Endometrium (tissue), 2 donors: ENCODE measurements around the gene PSMB2.
"Not testable (repeated sequence)": the region's sequence is repeated elsewhere in the genome, so short reads cannot be mapped to it uniquely, and the experiment has no call there.

Experiments used
- FAIRE-seq: peaks from 2 replicates; lab custom pipeline; 2012; peaks lifted over from hg19 to GRCh38; lab: Jason Lieb, UNC
- donor health status: control.
- donor health status: control.

The PSMB2 gene

DNA sequence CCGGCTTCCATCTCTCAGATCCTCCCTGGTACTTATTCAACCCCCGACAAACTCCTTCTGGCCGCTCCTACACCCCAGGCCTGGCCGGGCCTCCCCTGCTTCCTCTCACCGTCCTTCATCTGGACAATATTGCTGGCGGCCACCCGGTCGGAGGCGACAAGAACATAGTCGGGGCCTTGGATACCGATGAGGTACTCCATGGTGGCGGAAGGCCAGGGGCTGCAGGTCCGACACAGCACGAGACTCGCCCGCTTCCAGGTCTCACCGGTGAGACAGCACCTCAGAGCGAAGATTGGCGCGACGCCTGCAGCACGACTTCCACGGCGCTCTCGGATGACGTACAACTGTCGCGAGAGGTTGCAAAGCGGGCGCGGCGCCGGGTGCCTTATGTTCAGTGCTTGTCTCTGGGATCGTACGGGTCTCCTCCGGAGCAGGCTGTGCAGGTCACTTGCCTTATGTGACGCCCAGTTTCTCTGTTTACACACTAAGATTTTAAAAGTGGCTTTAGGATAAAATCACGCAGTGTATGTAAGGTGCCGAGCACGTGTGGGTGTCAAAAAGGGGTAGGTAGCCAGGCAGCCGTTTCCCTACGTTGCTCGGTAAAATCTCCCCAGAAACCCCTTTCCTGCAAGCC, at the start of gene PSMB2:
Gene PSMB2 (minus strand): TSS at position 294 of the 634 bp plus-strand sequence. CDS start 94 bp downstream, at position 200.
- peak; percentile 65 for FAIRE-seq

DNA sequence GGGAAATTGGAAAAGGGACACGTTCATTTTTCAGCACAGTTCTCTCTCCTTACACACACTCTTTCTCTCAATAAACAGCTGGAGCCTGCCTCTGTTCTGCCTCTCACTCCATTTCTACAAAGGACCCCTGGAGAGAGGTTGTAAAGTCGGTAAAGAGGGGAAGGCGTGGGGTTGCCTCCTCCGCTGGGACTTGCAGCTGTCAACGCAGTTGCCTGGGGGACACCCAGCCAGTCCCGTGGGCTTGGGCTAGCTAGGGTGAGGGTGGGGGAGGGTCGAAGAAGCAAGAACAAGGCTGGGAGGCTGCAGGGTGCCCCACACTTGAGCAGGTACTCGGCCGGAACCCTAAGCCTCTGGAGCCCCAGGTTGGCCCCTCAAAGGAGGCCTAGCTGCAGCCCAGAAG, 49.8 kb upstream of the PSMB2 start:
- FAIRE-seq, result no peak

DNA sequence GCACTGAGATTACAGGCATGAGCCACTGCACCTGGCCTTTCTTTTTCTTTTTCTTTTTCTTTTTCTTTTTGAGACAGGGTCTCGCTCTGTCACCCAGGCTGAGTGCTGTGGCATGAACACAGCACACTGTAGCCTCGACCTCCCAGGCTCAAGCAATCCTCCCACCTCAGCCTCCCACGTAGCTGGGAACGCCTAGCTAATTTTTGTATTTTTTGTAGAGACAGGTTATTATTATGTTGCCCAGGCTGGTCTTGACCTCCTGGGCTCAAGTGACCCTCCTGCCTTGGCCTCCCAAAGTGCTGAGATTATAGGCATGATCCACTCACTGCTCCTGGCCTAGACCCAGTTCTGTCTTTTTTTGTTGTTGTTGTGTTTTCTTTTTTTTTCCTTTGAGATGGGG, 48.8 kb upstream of the PSMB2 start:
- not testable (repeated sequence) for FAIRE-seq

DNA sequence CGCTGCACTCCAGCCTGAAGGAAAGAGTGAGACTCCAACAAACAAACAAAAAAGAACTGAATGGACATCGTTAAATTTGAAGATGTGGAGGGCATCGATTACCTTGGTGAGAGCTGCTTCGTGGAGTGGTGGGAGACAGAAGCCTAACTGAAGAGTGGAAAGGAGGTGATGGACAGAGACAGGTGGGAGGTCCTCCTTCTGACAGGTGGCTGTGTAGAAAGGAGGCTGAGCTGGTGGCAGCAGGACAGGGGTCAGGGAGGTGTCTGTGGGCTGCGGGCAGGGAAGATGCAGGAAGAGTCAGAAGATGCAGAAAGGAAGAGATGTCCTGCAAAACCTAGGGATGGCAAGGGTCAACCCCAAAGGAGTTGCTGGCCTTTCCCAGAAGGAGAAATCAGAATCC, 46.8 kb upstream of the PSMB2 start:
- no peak for FAIRE-seq

DNA sequence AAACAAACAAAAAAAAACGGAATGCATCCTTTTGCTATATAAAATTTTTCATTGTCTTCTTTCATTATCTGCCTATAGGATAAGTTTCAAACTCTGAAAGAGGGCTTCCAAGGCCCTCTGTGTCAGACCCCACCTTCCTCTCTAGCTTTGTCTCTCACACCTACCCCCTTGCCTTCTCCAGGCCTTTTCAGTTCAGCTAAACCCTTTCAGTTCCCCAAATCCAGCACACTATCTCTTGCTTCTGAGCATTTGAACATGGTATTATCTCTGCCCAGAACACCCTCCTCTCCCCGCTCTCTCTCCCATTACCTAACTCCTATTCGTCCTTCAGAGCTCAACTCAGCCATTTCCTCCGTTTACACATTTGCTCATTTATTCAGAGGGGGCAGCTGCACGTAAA, 41.7 kb upstream of the PSMB2 start:
- FAIRE-seq, result no peak

DNA sequence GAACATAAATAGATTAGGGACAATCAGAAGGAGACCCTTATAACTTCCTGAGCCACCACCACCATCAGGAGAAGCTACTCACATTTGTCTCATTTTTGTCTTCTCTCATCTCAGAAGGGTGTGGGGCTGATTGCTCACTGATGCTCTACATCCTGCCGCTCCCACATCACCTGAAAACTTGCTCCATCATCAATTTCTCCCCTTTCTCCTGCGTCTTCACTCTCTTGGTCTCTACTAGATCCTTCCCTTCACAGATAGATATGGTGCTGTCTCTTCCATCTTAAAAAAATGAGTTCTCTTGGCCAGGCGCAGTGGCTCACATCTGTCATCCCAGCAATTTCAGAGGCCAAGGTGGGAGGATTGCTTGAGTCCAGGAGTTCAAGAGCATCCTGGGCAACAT, 38.9 kb upstream of the PSMB2 start:
- FAIRE-seq, result no peak

DNA sequence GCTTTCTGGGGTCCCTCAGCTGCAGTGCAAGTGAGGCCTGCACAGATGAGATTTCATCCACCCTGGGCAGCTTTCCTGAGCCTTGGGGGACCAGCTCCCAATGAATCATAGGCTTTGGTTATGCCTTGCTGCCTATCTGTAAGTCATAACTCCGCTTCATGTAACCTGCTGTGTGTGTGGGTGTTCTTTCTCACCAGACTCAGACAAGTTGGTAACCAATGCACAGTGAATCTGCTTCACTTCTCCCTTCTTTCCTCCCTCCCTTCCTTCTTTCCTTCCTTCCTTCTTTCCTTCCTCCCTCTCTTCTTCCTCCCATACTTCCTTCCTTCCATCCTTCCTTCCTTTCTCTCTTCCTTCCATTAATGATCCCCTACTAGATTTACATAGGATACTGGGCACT, 34.4 kb upstream of the PSMB2 start:
- FAIRE-seq, result no peak

DNA sequence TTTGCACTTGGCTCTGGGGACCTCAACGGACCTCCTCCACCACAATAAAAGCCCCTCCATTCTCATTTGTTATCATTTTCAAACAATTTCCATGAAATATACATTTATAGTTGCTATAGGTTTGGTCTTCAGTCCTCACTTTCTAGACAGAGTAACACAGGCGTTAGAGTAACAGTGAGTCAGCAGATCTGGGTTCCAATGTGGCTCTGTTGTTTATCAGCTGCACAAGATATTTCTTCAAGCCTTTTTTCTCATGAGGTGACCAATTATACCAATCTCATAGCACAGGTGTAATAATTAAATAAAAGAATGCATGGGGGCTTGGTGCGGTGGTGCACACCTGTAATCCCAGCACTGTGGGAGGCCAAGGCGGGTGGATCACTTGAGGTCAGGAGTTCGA, 32.8 kb upstream of the PSMB2 start:
- no peak for FAIRE-seq

DNA sequence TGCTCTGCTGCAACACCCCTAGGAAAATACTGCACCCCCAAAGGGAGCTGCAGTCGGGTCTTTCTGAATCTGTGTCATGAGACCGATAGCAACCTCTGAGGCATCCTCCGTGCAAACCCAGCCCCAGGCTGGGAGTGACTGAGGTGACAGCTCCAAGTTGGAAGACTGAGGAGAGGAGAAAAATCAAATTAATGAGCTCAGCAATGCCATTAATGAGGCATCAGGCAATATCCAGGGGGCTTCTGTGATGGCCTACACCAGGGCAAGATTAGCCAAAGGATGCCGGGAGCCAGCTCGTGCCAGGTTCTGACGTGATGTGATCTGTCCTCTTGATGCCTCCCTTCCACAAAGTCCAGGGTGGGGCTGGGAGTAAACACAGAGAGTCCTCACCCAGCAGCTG, 30.8 kb upstream of the PSMB2 start:
- no peak for FAIRE-seq

DNA sequence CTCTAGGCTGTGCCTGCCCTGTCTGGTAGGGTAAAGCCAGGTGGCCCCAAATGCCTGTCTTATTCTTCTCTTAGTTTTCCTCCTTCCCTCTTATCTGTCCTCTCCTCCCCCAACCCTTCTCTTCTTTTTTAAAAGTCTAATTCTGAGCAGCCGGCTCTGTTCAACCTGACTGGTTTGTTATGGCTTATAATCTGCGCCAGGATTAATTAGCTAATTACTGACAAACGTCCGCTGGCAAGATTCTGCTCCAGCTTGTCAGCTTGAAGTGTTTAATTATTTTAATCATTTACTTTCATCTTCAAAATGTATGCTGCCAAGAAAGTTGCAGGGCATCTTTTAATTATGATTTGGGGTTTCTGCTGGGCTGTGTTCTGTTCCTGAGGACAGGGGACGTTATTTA, 27.2 kb upstream of the PSMB2 start:
- FAIRE-seq, result no peak

DNA sequence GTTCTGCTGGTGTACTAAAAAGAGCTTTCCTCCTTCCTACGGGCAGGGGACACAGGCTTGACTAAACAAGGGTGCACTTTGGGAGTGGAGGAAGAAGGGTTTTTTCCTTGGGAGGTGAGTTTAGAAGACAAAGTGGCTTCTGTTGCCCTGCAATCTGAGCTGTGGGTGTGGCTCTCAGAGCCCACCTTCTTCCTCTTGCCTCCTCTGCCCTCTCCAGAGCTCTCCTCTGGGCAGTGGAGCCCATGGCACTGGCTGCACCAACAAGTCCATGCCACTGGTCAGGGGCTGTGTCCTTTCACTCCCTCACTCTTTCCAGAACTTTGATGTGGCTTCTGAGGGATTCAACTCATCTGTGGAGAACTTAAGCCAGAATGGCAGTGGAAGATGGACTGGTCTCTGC, 25.6 kb upstream of the PSMB2 start:
- no peak for FAIRE-seq

DNA sequence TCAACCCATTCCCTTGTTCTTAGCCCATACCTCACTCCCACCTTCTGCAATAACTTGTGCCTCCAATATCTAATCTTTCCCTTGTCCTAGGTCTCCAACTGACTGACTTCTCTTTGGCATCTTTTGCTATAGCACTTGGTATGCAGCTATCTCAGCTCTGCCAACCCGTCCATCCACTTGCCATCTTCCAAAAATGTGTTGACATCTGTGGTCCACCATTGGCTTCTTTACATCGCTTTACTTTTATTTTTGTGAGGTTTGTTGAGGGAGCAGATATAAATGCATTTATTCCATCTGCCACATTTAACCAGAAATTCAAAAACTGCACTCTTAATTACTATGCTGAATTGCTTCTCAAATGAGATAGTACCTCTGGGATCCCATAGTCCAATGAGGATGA, 24.9 kb upstream of the PSMB2 start:
- no peak for FAIRE-seq

DNA sequence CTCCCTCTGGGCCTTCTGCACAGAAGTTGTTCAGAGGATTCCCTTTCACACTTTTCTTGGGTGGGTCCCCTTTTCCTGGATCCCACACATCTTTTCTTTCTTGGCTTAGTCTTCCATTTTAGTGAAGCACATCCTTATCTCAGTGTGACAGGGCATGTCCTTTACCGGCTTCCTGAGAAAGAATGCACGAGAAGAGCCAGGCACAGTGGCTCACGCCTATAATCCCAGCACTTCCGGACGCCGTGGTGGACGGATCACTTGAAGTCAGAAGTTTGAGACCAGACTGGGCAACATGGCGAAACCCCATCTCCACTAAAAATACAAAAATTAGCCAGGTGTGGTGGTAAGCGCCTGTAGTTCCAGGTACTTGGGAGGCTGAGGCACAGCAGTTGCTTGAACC, 22.1 kb upstream of the PSMB2 start:
- FAIRE-seq, result no peak

DNA sequence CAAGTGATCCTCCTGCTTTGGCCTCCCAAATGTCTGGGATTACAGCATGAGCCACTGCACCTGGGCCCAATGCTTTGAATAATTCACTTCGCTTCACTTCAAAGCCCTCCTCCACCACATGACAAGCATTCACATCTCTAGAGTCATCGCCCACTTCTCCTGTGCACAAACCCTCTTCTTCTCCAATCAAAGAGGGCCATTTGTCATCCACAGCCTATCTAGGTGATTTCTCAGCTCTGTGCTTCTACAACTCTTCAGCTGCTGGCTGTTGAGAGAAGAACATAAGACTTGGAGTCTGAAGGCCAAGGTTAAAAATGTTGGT, 20.1 kb upstream of the PSMB2 start:
- FAIRE-seq, result no peak

DNA sequence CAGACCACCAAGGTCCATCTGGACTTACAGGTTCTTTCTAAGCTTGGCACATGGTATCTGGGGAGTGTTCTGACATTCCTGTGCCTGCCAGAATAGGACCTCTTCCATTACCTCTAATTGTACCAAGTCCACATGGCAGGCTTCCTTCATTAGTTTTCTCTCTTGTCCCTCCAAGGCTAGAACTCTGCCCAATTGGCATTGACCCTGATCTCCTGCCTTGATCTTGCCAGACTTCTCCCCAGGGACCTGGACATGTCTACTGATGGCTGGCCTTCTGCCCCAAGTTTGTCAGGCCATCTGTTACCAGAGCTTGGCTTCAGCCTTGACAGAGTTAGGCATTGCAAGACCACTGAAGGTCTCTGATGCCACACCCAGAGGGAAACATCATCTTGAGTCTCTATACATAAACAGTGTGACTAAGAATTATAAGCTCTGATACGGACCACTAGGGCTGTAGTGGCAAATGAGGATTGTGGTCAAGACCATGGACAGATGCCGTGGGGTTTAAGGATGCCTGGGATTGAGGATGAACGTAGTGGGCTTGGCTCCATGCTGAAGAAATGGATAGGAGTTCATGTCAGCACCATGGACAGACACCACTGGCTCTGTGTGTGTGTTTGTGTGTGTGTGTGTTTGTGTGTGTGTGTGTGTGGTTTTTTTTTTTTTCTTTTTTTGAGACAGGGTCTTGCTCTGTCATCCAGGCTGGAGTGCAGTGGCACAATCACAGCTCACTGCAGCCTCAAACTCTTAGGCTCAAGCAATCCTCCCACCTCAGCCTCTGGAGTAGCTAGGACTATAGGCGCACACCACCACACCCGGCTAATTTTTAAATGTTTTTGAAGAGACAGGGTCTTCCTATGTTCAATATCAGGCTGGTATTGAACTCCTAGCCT, 19.5 kb upstream of the PSMB2 start:
- no peak for FAIRE-seq

DNA sequence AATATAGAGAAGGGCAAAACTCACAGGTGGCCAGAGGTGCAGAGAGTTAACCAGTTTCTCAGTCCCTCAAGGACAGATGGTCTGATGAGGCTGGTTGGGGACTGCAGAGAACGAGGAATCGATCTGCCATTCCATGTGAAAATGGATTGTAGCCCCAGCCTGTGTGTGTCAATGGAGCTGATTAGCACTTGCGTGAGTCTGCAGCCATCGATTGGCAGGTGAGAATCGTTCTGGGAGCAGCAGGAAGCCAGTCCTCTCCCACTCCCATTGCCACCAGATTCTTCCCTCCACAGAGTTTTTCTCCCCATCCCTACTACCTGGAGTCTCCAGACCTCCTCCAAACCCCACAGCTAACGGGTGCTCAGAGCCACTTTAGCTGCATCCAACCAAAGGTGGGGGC, 18.3 kb upstream of the PSMB2 start:
- FAIRE-seq, result no peak

DNA sequence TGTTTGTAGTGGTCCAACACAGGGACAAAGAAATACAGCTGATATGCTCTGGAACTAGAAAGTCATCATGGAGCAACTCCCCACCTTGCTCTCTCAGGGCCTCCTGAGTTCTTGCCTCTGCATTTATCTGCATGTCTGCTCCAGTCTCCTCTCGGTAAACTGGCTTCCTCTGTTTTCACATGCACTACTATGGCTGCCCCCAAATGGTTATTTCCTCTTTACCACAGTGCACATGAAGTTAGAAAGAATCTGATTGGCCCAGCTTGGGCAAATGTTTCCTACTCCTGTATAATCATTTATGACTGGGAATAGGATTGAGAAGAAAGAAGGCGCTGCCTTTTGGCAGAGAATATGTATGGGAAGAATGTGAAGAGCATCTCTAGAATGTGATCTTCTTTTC, 16.5 kb upstream of the PSMB2 start:
- FAIRE-seq, result no peak

DNA sequence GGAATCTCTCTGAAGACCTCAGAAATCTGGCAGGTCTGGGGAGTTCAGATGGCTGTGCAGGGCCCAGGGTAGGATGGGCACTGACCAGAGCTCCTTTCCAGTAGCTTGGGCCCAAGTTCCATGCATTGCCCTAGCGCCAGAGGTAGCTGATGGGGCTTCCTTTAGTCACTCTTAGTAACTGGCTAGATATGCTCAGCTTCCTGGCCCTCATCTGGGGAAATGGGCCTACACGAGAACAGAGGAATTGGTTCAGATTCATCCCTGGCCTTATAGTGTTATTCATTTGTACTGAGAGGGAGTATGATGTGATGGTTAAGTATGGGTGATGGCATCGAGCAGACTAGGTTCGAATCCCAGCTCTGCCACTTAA, 15.5 kb upstream of the PSMB2 start:
- no peak for FAIRE-seq

DNA sequence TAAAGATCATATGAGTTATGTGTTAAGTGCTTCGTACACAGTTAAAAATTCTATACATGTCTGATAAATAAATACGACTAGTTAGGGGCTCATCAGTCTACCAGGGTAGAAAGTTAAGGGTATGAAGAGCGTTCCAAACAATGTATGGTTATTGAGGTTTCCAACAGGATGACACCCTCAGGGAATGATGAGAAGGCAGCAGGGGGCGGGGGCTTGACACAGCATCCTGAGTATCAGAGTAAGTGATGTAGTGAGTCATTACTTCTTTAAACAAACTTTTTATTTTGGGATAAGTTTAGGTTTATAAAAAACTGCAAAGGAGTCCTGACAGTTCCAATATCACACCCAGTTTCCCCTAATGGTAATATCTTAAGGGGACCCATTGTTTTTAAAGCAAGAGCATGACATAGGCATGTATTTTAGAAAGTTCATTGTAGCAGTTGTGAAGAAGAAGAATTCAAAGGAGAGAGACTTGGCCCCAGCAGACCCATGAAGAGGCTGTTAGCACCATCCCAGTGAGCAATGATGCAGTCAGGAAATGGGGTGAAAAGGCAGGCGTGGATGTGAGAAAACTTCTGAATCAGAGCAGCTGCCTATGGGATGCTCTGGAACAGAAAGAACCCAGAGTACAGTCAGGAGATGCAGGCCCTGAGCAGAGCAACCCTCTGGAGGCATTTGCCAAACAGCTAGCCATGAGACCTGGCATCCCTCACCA, 15.0 kb upstream of the PSMB2 start:
- no peak for FAIRE-seq

DNA sequence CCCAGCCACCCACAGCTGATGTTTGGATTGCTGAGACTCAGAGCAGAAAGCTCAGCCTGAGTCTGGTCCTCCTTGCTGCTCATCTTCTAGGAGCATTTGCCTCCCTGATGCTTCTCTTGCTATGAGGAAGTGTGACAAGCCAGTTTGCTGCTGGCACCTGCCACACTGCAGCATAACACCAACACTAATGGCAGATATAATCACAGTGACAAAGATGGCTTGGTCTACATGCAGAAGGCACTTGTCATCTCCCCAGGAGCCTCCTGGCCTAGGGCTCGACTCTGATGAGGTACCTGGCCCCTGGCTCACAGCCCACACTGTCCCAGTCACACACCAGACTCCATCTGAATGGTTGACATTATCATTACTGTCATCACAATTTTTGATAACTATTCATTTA, 13.9 kb upstream of the PSMB2 start:
- FAIRE-seq, result no peak

DNA sequence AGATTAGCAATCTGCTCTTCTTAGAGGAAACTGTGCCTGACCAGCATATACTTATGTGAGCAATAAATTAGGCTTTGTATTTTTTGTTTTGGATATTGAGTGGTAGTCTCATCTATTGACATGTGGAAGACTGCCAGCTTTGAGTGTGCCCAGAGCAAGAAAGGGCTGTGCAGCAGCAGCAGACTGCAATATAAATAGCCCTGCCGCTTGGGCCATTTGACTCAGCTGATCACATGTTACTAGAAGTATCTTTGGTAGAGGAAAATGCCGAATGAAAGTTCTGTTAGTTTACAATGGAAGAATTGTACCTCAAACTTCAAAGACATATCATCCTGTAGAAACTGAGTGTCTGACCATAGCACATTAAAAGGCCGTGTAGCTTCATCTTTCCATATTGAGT, 9.1 kb upstream of the PSMB2 start:
- FAIRE-seq, result no peak

DNA sequence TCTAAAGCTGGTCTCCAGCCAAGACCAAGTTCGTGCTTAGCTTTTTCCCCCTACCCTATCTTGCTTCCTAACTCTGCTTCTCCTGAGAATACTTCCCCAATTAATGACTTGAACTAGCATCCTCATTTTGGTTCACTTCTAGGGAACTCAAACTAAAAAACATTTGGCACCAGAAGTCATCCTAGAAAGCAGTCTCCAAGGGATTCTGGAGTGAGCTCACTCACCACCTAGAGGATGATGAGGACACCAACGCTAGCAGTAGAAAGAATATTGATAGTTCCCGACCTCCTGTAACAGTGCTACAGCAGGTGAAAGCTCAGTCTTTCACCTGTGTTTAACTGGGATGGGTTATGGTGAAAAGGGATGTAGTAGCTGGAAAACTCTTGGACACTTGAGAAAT, 4.7 kb upstream of the PSMB2 start:
- no peak for FAIRE-seq

DNA sequence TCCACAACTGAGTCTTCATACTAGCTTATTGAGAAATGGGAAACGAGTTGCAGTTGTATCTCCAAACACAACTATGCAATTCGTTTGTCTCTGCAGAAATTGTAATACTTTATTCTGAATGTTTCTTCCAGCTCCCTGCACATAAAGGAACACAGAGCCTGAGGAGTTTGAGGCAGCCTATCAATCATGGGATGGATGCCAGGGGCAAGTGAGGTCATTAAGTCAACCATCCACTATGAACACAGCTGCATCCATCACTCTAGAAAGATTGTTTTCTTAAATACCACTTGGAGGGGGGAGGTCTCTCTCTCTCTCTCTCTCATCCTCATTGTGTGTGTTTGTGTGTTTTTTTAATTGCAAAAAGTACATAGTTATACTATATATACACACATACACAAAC, 2.9 kb upstream of the PSMB2 start:
- FAIRE-seq, result no peak
